GM23338 (cell line): ENCODE measurements around the gene BTBD9. TPM values are rescaled to one million over a fixed set of nuclear protein-coding genes. Genes with fewer than 3 reads are reported as not detected.

Experiments
- ATAC-seq: fragments of 200-7000 bp; cut with Tn5 transposase; 3 replicates; pipeline ENCODE4 v1.9.1; 2020
- DNase-seq: peaks from one replicate; pipeline ENCODE4 v3.0.0-alpha.2; 2015; ENCODE audit warnings: low spot score
- H2AFZ ChIP-seq: fragments of 200-600 bp; sonication (generic); 2 replicates; pipeline ENCODE4 v1.8.0; 2016; ENCODE audit warnings: antibody characterized with exemption, mild to moderate bottlenecking, moderate library complexity
- H3F3A ChIP-seq: fragments of 200-600 bp; sonication (generic); replicated peaks from 2 replicates; pipeline ENCODE4 v1.8.0; 2017; ENCODE audit warnings: antibody characterized with exemption, mixed run types, low read depth
- H3K27ac ChIP-seq: fragments of 200-600 bp; sonication (generic); 2 replicates; pipeline ENCODE4 v1.6.1; 2016; ENCODE audit warnings: low read depth
- H3K27me3 ChIP-seq: fragments of 200-600 bp; sonication (generic); 2 replicates; pipeline ENCODE4 v1.8.0; 2016; ENCODE audit warnings: mild to moderate bottlenecking, mixed run types, moderate library complexity; ENCODE audit not compliant: insufficient read depth
- H3K36me3 ChIP-seq: fragments of 200-600 bp; sonication (generic); 2 replicates; pipeline ENCODE4 v1.8.0; 2016; ENCODE audit warnings: mild to moderate bottlenecking; ENCODE audit not compliant: insufficient read depth
- H3K4me1 ChIP-seq: fragments of 200-600 bp; sonication (generic); 2 replicates; pipeline ENCODE4 v1.8.0; 2016; ENCODE audit warnings: mild to moderate bottlenecking, moderate library complexity; ENCODE audit not compliant: insufficient read depth
- H3K4me2 ChIP-seq: fragments of 200-600 bp; sonication (generic); 2 replicates; pipeline ENCODE4 v1.7.1; 2017; ENCODE audit warnings: mixed run types
- H3K4me3 ChIP-seq: fragments of 200-600 bp; sonication (generic); 2 replicates; pipeline ENCODE4 v1.6.1; 2016; ENCODE audit warnings: mixed run types
- H3K79me2 ChIP-seq: fragments of 200-600 bp; sonication (generic); replicated peaks from 2 replicates; pipeline ENCODE4 v1.8.0; 2017; ENCODE audit warnings: mild to moderate bottlenecking; ENCODE audit not compliant: insufficient read depth
- H3K9me2 ChIP-seq: fragments of 200-600 bp; sonication (generic); 2 replicates; pipeline ENCODE4 v1.8.0; 2017; ENCODE audit not compliant: insufficient read depth
- H4K20me1 ChIP-seq: fragments of 200-600 bp; sonication (generic); replicated peaks from 2 replicates; pipeline ENCODE4 v1.8.0; 2017; ENCODE audit warnings: mild to moderate bottlenecking; ENCODE audit not compliant: insufficient read depth
- H3K27ac Mint-ChIP-seq: 2 replicates; pipeline ENCODE4 v1.8.0; 2020; ENCODE audit warnings: inconsistent platforms, mild to moderate bottlenecking, moderate library complexity, mixed read lengths
- H3K27me3 Mint-ChIP-seq: 3 replicates; pipeline ENCODE4 v1.8.0; 2022; ENCODE audit warnings: low read depth, mild to moderate bottlenecking, moderate library complexity, mixed read lengths, inconsistent platforms; ENCODE audit not compliant: insufficient read depth, poor library complexity
- H3K36me3 Mint-ChIP-seq: 3 replicates; pipeline ENCODE4 v1.8.0; 2021; ENCODE audit warnings: low read depth, mild to moderate bottlenecking, inconsistent platforms, moderate library complexity, mixed read lengths
- H3K4me1 Mint-ChIP-seq: 3 replicates; pipeline ENCODE4 v1.8.0; 2020; ENCODE audit warnings: mild to moderate bottlenecking, inconsistent platforms, mixed read lengths
- H3K4me3 Mint-ChIP-seq: 3 replicates; pipeline ENCODE4 v1.8.0; 2021; ENCODE audit warnings: moderate library complexity, mild to moderate bottlenecking, inconsistent platforms, mixed read lengths
- H3K9me3 Mint-ChIP-seq: 3 replicates; pipeline ENCODE4 v1.8.0; 2020; ENCODE audit warnings: moderate library complexity, mild to moderate bottlenecking, inconsistent platforms, mixed read lengths
- CREB1 ChIP-seq: fragments of 250-450 bp; sonication (Bioruptor Pico); IDR thresholded peaks from 2 replicates; pipeline ENCODE4 v1.5.0; 2020; ENCODE audit warnings: low read depth, mild to moderate bottlenecking, moderate library complexity
- ETS1 ChIP-seq: IDR thresholded peaks from 2 replicates; pipeline ENCODE4 v1.6.1; 2016; ENCODE audit warnings: antibody characterized with exemption
- EZH2 ChIP-seq: fragments of 200-600 bp; sonication (generic); IDR thresholded peaks from one replicate; pipeline ENCODE4 v1.8.0; 2017; ENCODE audit warnings: antibody characterized with exemption, mild to moderate bottlenecking, low read depth; ENCODE audit not compliant: unreplicated experiment
- EZH2phosphoT487 ChIP-seq: fragments of 200-600 bp; sonication (generic); IDR thresholded peaks from one replicate; pipeline ENCODE4 v1.8.1; 2018; ENCODE audit warnings: antibody characterized with exemption; ENCODE audit not compliant: unreplicated experiment
- JUNB ChIP-seq: IDR thresholded peaks from one replicate; pipeline ENCODE4 v1.6.1; 2016; ENCODE audit warnings: antibody characterized with exemption; ENCODE audit not compliant: unreplicated experiment
- NANOG ChIP-seq: IDR thresholded peaks from 2 replicates; pipeline ENCODE4 v1.6.1; 2016; ENCODE audit warnings: antibody characterized with exemption, borderline replicate concordance
- POLR2AphosphoS5 ChIP-seq: IDR thresholded peaks from 2 replicates; pipeline ENCODE4 v1.6.1; 2016; ENCODE audit warnings: antibody characterized with exemption, low read depth
- REST ChIP-seq: IDR thresholded peaks from one replicate; pipeline ENCODE4 v1.6.1; 2018; ENCODE audit warnings: antibody characterized with exemption; ENCODE audit not compliant: unreplicated experiment
- STAT1 ChIP-seq: IDR thresholded peaks from one replicate; pipeline ENCODE4 v1.6.1; 2016; ENCODE audit warnings: antibody characterized with exemption; ENCODE audit not compliant: unreplicated experiment
- ZNF114 ChIP-seq: fragments of 250-450 bp; sonication (Bioruptor Pico); IDR thresholded peaks from 2 replicates; pipeline ENCODE4 v1.5.0; 2020; ENCODE audit warnings: mild to moderate bottlenecking, moderate library complexity
- ZNF331 ChIP-seq: fragments of 250-450 bp; sonication (Bioruptor Pico); IDR thresholded peaks from 2 replicates; pipeline ENCODE4 v1.5.0; 2020; ENCODE audit warnings: low read depth, mild to moderate bottlenecking, moderate library complexity
- ZNF462 ChIP-seq: fragments of 250-450 bp; sonication (Bioruptor Pico); IDR thresholded peaks from 2 replicates; pipeline ENCODE4 v1.5.0; 2020; ENCODE audit warnings: mild to moderate bottlenecking, moderate library complexity
- polyA plus RNA-seq: library from polyadenylated mRNA; unstranded; fragments of >200 nt; fragmentation: Nextera tagmentation; extraction: Ambion mirVana; gene quantifications from 2 replicates; pipeline ENCODE4 v1.2.1, GENCODE V29; 2016
- total RNA-seq: library from RNA; depleted of rRNA; stranded (reverse); fragments of >200 nt; shearing (Covaris generic); gene quantifications from 2 replicates; pipeline ENCODE4 v1.2.3, GENCODE V29; 2014
- TF ChIP-seq, protein P1 (sequence below), 2 experiments: fragments of 200-600 bp in 1 of 2; sonication (generic) in 1 of 2; conservative IDR thresholded peaks; 2 replicates each; pipeline versions ENCODE4 v1.5.1 to v1.6.1; 2016 to 2017; ENCODE audit warnings: antibody characterized with exemption in 2 of 2, low read depth in 2 of 2, mild to moderate bottlenecking in 2 of 2, moderate library complexity in 1 of 2

Gene BTBD9
- total and polyA plus RNA-seq, 2 experiments from 2014 or later: 4.2 to 5.3 TPM

- Histone ChIP-seq H3F3A (no peaks in the 10 kb centered on the region), H4K20me1 (no peaks in the 10 kb centered on the region; the same call in 1 of the 2 replicates), H3K79me2 (no peaks in the 10 kb centered on the region), H3K36me3 (no peaks in the 10 kb centered on the region), H3K4me1 (peaks cover 17% of the 10 kb centered on the region), H3K27me3 (no peaks in the 10 kb centered on the region), H2AFZ (no peak overlapping the region), H3K27ac (no peak overlapping the region), H3K4me2 (0 out of 2 replicates have a peak overlapping the region, but pooled peaks have one; percentile 33), H3K4me3 (no peak overlapping the region), H3K9me2 (no peaks in the 10 kb centered on the region; the same call in 1 of the 2 replicates)
- Mint-ChIP-seq H3K9me3 (no peaks in the 10 kb centered on the region; the same call in 2 of the 3 replicates), H3K4me1 (peaks cover 29% of the 10 kb centered on the region), H3K27me3 (peaks cover 4% of the 10 kb centered on the region), H3K27ac (no peak overlapping the region), H3K4me3 (no peak overlapping the region), H3K36me3 (peaks cover 11% of the 10 kb centered on the region)
- TF ChIP-seq EZH2phosphoT487 (no peak), ETS1 (no peak), STAT1 (no peak), ZNF462 (CRISPR knock-in tag) (no peak), JUNB (no peak), REST (no peak), EZH2 (no peak), ZNF114 (CRISPR knock-in tag) (no peak), NANOG (no peak), ZNF331 (CRISPR knock-in tag) (no peak), POLR2AphosphoS5 (no peak), CREB1 (CRISPR knock-in tag) (no peak)
- TF ChIP-seq, protein P1, sequence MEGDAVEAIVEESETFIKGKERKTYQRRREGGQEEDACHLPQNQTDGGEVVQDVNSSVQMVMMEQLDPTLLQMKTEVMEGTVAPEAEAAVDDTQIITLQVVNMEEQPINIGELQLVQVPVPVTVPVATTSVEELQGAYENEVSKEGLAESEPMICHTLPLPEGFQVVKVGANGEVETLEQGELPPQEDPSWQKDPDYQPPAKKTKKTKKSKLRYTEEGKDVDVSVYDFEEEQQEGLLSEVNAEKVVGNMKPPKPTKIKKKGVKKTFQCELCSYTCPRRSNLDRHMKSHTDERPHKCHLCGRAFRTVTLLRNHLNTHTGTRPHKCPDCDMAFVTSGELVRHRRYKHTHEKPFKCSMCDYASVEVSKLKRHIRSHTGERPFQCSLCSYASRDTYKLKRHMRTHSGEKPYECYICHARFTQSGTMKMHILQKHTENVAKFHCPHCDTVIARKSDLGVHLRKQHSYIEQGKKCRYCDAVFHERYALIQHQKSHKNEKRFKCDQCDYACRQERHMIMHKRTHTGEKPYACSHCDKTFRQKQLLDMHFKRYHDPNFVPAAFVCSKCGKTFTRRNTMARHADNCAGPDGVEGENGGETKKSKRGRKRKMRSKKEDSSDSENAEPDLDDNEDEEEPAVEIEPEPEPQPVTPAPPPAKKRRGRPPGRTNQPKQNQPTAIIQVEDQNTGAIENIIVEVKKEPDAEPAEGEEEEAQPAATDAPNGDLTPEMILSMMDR (conservative IDR thresholded peaks at IDR 0.05; ENCODE audit: low read depth in 2 of 2): no peak
- ATAC-seq: no peak
- no peak for DNase-seq
These were observed 520.9 kb downstream of the BTBD9 start for GRCh38 chr6:38118791-38119365.
